GM21825 (cell line): ENCODE results near the gene FUT3.
"Not testable (repeated sequence)": the region's sequence is repeated elsewhere in the genome, so short reads cannot be mapped to it uniquely, and the experiment has no call there.

Experiments
- ATAC-seq: cut with Tn5 transposase; IDR thresholded peaks from one replicate; pipeline ENCODE4 v1.9.1; 2021; ENCODE audit warnings: mild to moderate bottlenecking, moderate library complexity; ENCODE audit not compliant: unreplicated experiment

The FUT3 gene

DNA sequence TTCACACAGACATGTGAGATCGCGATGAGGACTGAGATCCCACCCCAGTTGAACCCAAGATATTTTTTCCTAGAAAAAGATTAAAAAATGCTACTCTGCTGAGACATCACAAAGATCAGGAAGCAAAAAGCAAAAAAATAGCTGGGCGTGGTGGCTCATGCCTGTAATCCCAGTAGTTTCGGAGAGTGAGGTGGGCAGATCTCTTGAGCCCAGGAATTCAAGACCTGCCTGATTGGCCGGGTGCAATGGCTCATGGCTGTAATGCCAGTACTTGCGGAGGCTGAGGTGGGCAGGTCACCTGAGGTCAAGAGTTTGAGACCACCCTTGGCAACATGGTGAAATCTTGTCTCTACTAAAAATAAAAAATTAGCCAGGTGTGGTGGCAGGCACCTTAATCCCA, 1.1 kb downstream of the FUT3 start:
- ATAC-seq = no peak

DNA sequence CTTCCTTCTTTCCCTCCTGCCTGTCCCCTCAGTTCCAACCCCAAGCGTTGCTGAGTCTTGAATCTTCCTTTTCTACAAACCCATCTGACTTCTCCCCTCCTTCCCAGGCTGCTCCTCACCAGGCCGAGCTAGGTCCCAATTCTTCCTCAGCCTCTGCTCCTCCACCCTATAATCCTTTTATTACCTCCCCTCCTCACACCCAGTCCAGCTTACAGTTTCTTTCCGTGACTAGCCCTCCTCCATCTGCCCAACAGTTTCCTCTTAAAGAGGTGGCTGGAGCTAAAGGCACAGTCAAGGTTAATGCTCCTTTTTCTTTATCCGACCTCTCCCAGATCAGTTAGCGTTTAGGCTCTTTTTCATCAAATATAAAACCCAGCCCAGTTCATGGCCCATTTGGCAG, 2.6 kb downstream of the FUT3 start:
- ATAC-seq = not testable (repeated sequence)

DNA sequence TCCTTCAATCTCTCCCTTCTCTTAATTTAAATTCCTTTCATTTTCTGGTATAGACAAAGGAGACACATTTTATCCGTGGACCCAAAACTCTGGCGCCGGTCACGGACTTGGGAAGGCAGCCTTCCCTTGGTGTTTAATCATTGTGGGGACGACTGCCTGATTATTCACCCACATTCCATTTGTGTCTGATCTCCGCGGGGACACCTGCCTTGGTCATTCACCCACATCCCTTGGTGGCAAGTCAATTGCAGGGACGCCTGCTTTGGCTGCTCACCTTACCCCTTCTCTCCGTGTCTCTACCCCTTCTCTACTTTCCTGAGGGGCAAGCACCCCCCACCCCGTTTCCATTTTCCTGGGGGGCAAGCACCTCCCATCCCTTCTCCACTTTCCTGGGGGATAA, 3.4 kb downstream of the FUT3 start:
- ATAC-seq = not testable (repeated sequence)

DNA sequence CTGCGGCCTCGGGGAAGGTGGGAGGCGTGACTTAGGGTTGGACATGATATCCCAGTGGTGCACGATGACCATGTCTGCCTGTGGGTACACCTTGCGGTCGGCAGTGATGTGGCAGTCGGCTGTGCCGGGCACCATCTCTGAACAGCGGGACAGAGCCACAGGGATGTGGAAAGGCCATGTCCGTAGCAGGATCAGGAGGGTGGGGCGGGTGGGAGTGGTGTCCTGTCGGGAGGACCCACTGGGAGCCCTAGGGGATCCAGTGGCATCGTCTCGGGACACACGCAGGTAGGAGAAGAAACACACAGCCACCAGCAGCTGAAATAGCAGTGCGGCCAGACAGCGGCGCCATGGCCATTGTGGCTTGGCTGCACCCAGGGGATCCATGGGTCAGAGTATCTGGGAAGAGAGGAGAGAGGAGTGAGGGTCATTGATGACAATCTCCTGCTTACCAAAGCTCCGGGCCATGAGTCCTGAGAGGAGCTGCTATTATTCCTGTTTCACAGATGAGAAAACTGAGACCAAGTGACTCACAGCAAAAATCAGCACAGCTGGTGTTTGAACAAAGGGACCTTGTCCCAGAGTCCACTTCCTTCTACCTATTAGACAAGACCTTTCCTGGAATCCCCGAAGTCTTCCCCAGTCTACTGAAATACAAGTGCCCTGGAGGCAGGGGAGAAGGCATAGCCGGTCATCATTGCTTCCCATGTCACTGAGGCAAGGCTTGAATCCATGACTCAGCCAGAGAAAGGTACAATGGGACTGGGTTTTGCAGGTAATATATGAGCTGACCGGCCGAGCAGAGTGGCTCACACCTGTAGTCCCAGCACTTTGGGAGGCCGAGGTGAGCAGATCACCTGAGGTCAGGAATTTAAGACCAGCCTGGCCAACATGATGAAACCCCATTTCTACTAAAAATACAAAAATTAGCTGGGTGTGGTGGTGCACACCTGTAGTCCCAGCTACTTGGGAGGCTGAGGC, 6.5 kb downstream of the FUT3 start:
- no peak for ATAC-seq

DNA sequence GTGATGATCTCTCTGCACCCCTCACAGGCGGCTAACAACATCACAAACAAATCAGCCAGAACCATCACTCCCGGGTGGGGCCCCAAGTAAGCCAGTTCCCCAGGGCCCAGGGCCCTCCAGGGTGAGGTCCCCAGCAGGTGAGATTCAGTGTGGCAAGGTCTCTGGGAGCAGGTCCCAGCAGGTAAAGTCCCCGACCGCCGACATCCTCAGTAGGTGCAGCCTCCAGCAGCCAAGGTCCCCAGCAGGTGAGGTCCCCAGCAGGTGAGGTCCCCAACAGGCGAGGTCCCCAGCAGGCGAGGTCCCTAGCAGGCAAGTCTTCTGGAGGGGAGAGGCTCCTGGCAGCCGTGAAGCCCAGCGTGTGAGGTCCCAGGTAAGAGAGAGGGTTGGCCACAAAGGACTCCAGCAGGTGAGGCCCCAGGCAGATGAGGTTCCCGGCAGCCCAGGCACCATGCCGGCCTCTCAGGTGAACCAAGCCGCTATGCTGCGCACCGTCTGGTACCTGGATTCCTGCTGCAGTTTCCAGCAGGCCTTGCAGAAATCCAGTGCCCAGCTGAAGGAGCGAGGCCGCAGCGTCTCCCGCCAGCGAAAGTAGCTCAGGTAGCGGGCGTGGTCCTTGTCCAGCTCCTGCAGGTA, 7.8 kb downstream of the FUT3 start:
- no peak for ATAC-seq

DNA sequence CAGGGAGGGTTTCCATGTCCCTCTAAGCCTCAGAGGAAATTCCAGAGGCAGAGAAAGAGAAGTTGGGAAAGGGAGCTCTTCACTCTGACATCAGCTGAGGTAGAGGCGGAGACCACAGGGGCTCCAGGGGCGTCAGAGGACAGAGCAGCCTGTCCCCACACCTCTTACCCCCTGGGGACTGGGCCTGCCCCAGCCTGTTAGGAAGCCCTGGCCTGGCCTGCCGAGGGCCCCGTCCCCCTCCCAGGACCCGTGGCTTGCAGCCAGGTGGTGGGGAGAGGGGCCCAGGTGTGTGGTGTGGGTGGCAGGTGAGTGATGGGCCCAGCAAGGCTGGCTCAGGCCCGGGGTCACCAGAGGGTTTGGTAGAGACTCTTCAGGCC, 9.5 kb downstream of the FUT3 start:
- ATAC-seq = not testable (repeated sequence)

DNA sequence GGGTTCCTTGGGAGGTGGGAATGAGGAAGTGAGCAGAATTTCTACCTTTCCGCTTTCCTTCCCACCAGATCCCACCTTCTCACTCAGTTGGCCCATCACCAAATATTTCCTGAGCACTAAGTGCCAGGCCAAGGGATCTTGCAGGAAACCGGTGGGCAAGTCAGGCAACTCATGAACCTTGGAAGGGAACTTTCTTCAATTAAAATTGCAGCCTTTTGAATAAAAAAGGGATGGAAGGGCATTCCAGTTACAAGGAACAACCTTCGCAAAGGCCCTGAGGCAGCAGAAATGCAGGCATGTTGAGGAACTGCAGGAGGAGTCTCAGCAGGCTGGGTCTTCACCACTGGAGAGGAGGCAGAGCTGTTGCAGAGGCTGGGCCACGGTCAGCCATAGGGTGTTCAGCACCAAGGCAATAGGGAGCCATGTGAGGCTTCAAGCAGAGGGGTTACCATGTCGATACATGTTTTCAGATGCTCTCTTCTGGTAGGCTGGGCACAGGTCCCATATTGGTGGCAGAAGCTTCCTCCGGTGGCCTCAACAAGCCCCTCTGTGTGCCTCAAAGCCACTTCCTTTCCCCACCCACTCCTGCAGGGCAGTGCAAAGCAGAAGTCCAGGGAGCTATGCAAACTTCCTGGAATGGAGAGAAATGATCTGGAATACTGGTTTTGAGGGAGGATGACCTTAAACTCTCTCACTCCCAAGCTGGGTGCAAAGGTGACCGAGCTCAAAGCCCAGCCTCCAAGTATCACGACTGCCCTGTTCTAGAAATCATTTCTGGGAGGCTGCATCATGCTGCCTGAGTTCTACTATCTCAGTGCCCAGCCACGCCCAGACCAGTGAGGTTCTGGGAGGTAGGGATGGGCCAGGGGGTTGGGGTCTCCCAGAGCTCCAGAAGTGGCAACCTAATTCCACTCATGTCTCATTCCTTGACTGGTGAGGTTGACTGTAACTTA, 11.9 kb downstream of the FUT3 start, which contains the start of gene FUT6:
FUT6 (minus strand) TSS at position 638 of the 953 bp plus-strand sequence. CDS start 7,135 bp downstream, outside the sequence.
- no peak for ATAC-seq

DNA sequence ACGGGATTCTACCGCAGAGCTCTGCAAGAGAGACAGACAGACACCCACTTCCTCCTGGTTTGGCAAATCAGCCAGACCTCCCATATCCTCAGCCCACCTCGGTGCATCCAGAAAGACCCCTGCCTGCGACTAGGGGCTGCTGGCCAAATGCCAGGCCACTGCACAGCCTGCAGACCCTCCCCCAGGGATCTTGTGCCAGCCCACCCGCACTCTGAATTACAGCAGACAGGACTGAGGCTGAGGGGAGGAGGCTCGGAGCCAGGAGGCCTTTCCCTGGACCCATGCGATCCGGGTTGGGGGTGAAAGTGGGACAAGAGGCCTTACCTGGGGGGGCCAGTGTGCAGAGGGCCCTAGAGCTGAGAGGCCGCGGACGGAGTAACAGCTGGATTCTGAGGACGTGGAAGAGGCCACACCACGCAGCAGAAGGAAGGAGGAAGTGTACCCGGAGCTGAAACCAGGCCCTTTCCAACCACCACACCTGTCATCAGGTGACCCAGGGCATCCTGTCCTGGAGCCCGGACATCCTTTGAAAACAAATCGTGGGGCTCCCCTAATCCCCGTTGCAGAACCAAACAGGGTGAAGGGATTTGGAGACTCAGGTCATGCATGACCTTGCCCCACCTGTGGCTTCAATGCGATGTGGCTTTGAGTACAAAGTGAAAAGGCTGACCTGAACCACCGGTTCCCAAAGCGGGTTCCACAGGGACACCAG, 12.7 kb downstream of the FUT3 start:
- no peak for ATAC-seq

DNA sequence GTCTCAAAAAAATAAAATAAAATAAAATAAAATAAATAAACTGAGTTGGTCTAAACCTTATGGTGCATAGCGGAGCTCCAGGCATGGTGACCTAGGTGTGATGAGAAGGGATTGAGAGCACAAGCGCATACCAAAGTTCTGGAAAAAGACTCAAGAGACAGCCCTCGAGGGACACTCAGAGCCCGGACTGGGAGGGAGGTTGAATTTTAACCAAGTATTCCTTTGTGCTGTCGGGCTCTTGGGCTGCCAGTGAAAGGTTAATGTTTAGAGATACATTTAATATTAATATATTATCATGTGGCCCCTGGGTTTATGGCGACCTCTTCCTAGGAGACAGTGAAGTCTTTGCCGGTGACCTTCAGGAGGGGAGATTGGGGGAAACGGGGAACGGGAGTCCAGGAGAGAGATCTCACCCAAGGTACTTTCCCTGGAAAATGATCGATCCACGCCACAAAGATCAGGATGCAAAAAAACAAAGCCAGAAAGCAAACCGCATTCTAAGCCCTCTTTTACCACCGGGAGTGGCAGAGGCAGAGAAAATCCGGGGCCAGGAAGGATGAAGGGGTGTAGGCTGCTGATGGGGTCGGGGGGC, 13.4 kb downstream of the FUT3 start:
- no peak for ATAC-seq

DNA sequence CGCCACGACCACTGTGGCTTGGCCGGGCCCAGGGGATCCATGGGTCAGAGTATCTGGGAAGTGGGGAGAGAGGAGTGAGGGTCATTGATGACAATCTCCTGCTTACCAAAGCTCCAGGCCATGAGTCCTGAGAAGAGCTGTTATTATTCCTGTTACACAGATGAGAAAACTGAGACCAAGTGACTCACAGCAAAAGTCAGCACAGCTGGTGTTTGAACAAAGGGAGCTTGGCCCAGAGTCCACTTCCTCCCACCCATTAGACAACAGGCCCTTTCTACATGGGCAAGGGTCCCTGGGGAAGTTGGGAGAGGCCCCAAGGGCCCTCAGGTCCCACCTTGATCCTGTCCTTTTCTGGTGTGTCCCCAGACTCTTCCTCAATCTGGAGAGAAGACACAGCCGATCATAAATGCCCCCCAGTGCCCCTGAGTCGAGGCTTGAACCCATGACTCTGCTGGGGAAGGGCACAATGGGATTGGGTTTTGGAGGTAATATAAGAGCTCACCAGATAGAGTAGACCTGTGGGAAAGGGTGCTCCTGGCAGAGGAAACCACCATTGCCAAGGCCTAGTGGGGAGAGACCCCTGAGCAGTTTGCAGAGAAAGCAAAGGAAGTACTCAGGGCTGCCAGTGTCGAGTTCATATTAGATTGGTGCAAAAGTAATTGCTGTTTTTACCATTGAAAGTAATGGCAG, 18.6 kb downstream of the FUT3 start:
- no peak for ATAC-seq

DNA sequence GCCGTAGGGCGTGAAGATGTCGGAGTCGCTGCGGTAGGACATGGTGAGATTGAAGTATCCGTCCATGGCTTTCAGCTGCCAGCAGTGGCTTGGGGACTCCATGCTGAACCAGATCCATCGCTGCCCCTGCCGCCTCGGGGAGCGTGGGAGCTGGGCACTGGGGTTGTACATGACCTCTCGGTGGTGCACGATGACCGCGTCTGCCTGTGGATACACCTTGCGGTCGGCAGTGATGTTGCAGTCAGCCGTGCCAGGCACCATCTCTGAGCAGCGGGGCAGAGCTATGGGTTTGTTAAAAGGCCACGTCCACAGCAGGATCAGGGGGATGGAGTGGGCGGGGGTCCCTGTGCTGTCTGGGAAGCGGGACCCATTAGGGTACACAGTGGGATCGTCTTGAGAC, 19.2 kb downstream of the FUT3 start:
- ATAC-seq = no peak

DNA sequence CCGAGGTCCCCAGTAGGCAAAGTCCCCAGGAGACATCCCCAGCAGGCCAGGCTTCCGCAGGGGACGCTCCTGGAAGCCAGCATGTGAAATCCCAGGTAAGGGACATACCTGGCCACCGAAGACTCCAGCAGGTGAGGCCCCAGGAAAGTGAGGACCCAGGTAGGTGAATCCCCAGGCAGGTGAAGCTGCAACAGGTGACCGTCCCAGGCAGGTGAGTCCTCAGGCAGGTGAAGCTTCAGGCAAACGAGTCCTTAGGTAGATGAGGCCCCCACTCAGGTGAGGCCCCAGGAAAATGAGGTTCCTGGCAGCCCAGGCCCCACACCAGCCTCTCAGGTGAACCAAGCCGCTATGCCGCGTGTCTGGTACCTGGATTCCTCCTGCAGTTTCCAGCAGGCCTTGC, 20.1 kb downstream of the FUT3 start:
- no peak for ATAC-seq

DNA sequence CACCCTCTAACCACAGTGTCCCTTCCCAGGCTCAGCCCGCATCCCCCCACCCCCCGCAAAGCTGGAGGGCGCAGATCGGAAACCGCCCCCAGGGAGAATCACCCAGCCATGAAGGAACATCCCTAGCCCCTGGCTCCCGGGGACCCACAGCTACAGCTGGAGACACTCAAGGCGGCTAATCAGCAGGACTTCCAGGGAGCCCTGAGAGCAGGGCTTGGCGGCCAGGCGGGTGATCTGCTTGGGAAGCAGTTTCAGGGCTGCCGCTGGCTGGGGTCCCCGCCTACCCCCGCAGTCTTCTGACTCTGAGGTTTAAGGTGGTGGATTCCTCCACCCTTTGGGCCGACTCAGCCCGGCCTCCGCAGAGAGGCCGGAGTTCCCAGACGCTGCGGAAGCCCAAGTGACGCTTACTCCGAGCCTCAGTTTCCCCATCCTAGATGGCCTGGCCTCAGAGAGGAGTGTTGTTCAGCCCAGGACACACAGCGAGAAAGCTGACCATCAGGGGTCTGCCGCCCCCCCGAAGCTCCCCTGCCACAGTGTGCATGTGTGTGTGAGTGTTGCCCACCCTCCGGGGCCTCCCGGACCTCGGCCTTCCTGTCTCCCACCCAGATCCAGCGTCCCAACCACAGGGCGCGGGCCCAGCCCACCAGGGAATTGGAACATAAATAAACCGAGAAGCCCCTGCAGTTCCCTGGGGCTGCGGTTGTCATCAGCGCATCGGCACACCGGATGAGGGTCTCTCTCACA, 21.5 kb downstream of the FUT3 start:
- ATAC-seq = no peak

DNA sequence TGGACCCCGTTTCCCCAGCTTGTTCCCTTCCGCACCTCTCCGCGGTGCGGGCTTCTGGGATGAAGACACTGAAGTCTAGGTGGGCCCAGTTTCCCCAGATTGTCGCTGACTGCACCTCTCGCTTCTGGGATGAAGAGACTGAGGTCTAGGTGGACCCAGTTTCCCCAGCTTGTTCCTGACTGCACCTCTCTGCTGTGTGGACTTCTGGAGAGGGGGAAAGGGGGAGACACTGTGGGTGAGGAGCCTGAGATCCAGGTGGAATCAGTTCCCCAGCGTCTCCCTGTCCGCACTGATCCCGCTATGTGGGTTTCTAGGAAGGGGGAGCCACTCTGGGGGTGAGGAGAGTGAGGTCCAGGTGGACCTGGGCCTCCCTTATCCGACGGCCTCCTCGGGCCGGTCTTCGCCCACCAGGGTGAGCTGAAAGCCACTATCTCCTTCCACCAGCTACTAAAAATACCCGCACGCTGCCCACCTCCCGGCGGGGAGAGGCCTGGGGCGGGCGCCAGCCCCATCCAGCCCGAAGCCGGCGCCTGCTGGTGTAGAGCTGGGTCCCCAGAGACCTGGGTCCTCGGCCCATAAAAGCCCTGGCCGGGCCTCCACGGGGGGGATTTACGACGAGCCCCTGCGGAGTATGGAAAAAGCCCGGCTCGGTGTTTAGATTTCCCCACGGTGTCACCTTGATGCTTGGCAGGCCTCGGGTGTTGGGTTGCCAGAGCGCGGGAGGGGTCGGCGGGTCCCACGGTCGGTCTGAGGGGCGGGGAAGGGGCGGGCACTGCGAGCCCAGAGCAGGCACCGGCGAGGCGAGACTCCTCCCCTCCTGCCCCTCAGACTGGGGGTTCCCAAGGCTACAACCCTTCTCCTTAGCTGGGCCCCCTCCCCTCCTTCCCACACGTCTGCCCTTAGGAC, 22.3 kb downstream of the FUT3 start:
- ATAC-seq = no peak

DNA sequence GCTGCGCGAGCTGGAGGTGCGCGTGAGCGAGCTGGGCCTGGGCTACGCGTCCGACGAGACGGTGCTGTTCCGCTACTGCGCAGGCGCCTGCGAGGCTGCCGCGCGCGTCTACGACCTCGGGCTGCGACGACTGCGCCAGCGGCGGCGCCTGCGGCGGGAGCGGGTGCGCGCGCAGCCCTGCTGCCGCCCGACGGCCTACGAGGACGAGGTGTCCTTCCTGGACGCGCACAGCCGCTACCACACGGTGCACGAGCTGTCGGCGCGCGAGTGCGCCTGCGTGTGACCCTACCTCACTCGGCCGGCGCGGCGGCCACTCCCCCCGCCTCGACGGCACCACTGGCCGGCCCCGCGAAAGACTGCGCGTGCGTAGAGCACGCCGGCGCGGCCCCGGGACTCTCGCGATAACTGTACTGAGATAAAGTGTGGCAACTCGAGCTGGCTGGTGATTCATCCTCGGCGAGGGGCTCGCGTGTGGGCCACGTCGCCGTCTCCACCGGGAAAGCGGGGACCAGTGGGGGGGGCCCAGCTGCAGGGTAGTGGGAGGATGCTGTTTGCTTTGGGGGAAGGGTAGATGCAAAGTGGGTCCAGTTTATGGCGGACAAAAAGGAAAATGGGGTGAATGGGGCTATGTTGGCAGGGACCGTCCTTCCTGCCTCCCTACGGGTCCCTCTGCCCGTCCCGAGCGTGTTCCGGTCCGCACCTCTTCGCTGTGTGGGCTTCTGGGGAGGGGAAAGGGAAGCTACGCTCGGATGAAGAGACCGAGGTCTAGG, 23.2 kb downstream of the FUT3 start:
- peak; percentile 50 for ATAC-seq

DNA sequence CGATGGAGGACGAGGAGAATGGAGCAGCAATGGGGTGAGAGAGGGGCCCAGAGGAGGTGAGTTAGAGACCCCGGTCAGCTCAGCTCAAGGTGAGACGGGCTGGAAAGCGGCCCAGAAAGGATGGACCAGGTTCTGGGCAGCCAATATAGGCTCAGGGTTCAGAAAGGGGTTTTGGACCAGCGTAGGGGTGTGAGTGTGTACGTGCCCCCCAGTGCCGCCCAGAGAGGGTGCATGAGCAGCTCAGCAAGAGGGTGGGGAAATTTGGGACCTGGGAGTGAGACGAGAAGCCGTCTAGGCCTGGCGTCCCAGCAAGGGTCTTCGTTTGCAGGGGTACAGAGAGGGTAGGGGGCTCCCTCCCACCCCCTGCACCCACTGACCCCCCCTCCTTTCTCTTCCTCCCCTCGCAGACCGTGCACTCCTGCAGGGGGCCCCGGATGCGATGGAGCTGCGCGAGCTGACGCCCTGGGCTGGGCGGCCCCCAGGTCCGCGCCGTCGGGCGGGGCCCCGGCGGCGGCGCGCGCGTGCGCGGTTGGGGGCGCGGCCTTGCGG, 23.8 kb downstream of the FUT3 start:
- ATAC-seq = peak; percentile 47
